Vagina (tissue), 2 donors: ENCODE data around the gene ERRFI1.

Experiments
- CTCF ChIP-seq, 3 experiments: fragments of 450-650 bp in 2 of 3; fragments of 200-600 bp in 1 of 3; sonication (generic) in 1 of 3; IDR thresholded peaks; one replicate each; pipeline ENCODE4 v1.5.1; 2017 to 2019; ENCODE audit warnings: antibody characterized with exemption in 3 of 3, mild to moderate bottlenecking in 2 of 3, moderate library complexity in 2 of 3
- POLR2A ChIP-seq, 2 donors: fragments of 450-650 bp; IDR thresholded peaks; one replicate each; pipeline ENCODE4 v1.6.1; 2017; ENCODE audit warnings: antibody characterized with exemption in 2 of 2, mild to moderate bottlenecking in 2 of 2, moderate library complexity in 2 of 2
- POLR2AphosphoS5 ChIP-seq, 2 donors: sonication (generic); formaldehyde crosslinking; IDR thresholded peaks; one replicate each; pipeline ENCODE4 v1.9.0; 2017; ENCODE audit warnings: antibody characterized with exemption in 2 of 2, mild to moderate bottlenecking in 2 of 2, low read depth in 1 of 2; ENCODE audit not compliant: insufficient read depth in 1 of 2

- no peak for TF ChIP-seq CTCF (IDR thresholded peaks at IDR 0.05)
- no peak for TF ChIP-seq POLR2AphosphoS5 (IDR thresholded peaks at IDR 0.05; ENCODE audit: insufficient read depth in 1 of 2, low read depth in 1 of 2)
- TF ChIP-seq POLR2A (IDR thresholded peaks at IDR 0.05): no peak
Observed at GRCh38 chr1:8016895-8017241, 9.2 kb downstream of the ERRFI1 start.
